ENCODE measurements around the gene EIF4EBP2.

EIF4EBP2 gene

GRCh38 chr10:70374775-70375614, 28.9 kb upstream of the EIF4EBP2 start:
- Histone ChIP-seq H3K23ac (ENCODE audit: low read length) (no peak overlapping the region), H3K9ac (ENCODE audit: low read length) (no peak overlapping the region), H2BK120ac (ENCODE audit: low read depth, low read length) (no peak overlapping the region), H4K5ac (ENCODE audit: low read length) (no peak overlapping the region), H3K18ac (ENCODE audit: low read length) (no peak overlapping the region), H3K4me3 (ENCODE audit: low read length) (no peak overlapping the region), H3K4ac (ENCODE audit: low read depth, low read length) (no peak overlapping the region), H3K79me1 (ENCODE audit: low read length) (no peaks in the 10 kb centered on the region), H3K4me2 (ENCODE audit: low read length) (no peak overlapping the region), H2AK5ac (ENCODE audit: low read length) (no peak overlapping the region), H3K79me2 (ENCODE audit: control insufficient read depth, insufficient read depth, low read length) (no peaks in the 10 kb centered on the region), H4K8ac (ENCODE audit: low read depth, low read length) (no peak overlapping the region), H3K4me1 (ENCODE audit: control insufficient read depth, low read depth, low read length) (peaks cover 7% of the 10 kb centered on the region), H3K27ac (ENCODE audit: low read depth, low read length) (no peak overlapping the region), H3K27me3 (ENCODE audit: insufficient read depth, low read length, poor library complexity) (no peaks in the 10 kb centered on the region), H2BK15ac (replicated peaks; ENCODE audit: low read depth) (no peak overlapping the region), H3K36me3 (ENCODE audit: control insufficient read depth, insufficient read depth, low read length) (no peaks in the 10 kb centered on the region), H2BK5ac (ENCODE audit: low read length) (no peak overlapping the region), H3K56ac (ENCODE audit: low read length) (no peak overlapping the region)
- DNase-seq = peak; percentile 79
- WGBS (ENCODE audit: extremely low coverage, insufficient coverage, low lambda C conversion rate) = no CpG with 5 or more reads among the region's 9 CpGs

DNA sequence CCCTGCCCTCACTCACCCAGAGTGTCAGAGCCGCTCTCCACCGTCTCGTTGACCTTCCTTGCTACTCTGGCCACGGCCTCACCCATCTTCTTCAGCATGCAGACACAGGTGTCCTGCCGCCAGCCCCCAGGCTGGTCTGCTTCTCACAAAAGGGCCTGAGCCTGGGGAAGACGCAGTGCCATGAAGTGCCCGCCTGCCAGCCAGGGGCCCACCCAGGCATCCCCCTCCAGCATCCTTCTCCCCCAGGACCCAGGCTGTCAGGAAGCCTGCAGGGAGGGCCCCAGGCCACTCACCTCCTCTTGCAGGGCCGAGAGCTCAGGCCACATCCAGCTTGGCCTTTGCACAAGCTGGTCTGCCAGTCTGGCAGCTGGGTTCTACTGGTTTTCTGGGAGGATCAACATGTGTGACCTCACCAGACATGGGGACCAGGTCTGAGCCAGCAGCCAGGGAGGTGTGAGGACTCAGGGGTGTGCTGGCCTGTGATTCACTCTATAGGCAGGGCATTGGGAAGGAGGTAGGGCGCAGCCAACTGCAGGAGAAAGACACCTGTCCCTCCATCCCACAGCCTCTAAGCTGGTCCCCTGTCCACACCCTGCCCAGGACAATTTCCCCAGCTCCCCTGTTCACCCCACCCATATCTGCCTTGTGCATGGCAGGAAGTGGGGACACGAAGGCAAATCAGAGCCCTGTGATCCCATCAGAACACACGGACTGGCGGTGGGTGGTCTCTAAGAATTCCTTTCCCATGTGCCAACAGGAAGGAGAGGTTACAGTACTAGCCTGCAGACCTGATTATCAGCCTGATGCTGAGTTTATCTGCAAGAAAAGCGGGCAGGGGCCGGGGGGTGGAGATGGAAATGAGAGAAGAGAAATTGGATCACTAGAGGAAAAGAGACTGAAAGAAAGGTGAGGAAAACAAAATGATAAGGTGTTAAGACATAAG, 27.2 kb upstream of the EIF4EBP2 start:
- H3K23ac ChIP-seq (ENCODE audit: low read length) = no peak overlapping the region
- no peak overlapping the region for H3K4ac ChIP-seq (ENCODE audit: low read depth, low read length)
- no peak overlapping the region for H4K8ac ChIP-seq (ENCODE audit: low read depth, low read length)
- no peak overlapping the region for H3K18ac ChIP-seq (ENCODE audit: low read length)
- H2BK5ac ChIP-seq (ENCODE audit: low read length) = no peak overlapping the region
- H3K79me1 ChIP-seq (ENCODE audit: low read length) = no peaks in the 10 kb centered on the region
- no peak overlapping the region for H2BK120ac ChIP-seq (ENCODE audit: low read depth, low read length)
- no peaks in the 10 kb centered on the region for H3K79me2 ChIP-seq (ENCODE audit: control insufficient read depth, insufficient read depth, low read length)
- H3K27ac ChIP-seq (ENCODE audit: low read depth, low read length) = no peak overlapping the region
- peak; percentile 86 for DNase-seq
- WGBS (ENCODE audit: extremely low coverage, insufficient coverage, low lambda C conversion rate) = no CpG with 5 or more reads among the region's 14 CpGs
- H3K4me3 ChIP-seq (ENCODE audit: low read length) = no peak overlapping the region
- H3K4me1 ChIP-seq (ENCODE audit: control insufficient read depth, low read depth, low read length) = peaks cover 7% of the 10 kb centered on the region
- H3K9ac ChIP-seq (ENCODE audit: low read length) = no peak overlapping the region
- no peak overlapping the region for H3K4me2 ChIP-seq (ENCODE audit: low read length)
- H3K27me3 ChIP-seq (ENCODE audit: insufficient read depth, low read length, poor library complexity) = peaks cover 1% of the 10 kb centered on the region
- H2BK15ac ChIP-seq (replicated peaks; ENCODE audit: low read depth) = no peak overlapping the region
- no peaks in the 10 kb centered on the region for H3K36me3 ChIP-seq (ENCODE audit: control insufficient read depth, insufficient read depth, low read length)
- H2AK5ac ChIP-seq (ENCODE audit: low read length) = no peak overlapping the region
- no peak overlapping the region for H4K5ac ChIP-seq (ENCODE audit: low read length)
- no peak overlapping the region for H3K56ac ChIP-seq (ENCODE audit: low read length)

- Histone ChIP-seq H2AK5ac (ENCODE audit: low read length) (no peak overlapping the region), H3K23ac (ENCODE audit: low read length) (no peak overlapping the region), H3K36me3 (ENCODE audit: control insufficient read depth, insufficient read depth, low read length) (no peaks in the 10 kb centered on the region), H3K56ac (ENCODE audit: low read length) (no peak overlapping the region), H2BK15ac (replicated peaks; ENCODE audit: low read depth) (no peak overlapping the region), H3K27me3 (ENCODE audit: insufficient read depth, low read length, poor library complexity) (peaks cover 1% of the 10 kb centered on the region), H3K4me2 (ENCODE audit: low read length) (no peak overlapping the region), H3K4me3 (ENCODE audit: low read length) (no peak overlapping the region), H3K9ac (ENCODE audit: low read length) (no peak overlapping the region), H3K18ac (ENCODE audit: low read length) (no peak overlapping the region), H3K4ac (ENCODE audit: low read depth, low read length) (no peak overlapping the region), H2BK5ac (ENCODE audit: low read length) (no peak overlapping the region), H3K79me2 (ENCODE audit: control insufficient read depth, insufficient read depth, low read length) (no peaks in the 10 kb centered on the region), H3K4me1 (ENCODE audit: control insufficient read depth, low read depth, low read length) (peaks cover 7% of the 10 kb centered on the region), H4K8ac (ENCODE audit: low read depth, low read length) (no peak overlapping the region), H4K5ac (ENCODE audit: low read length) (no peak overlapping the region), H2BK120ac (ENCODE audit: low read depth, low read length) (no peak overlapping the region), H3K79me1 (ENCODE audit: low read length) (no peaks in the 10 kb centered on the region), H3K27ac (ENCODE audit: low read depth, low read length) (no peak overlapping the region)
- WGBS (ENCODE audit: extremely low coverage, insufficient coverage, low lambda C conversion rate) = no CpG with 5 or more reads among the region's 6 CpGs
- DNase-seq = peak; percentile 46
Observed at GRCh38 chr10:70378122-70378521, 25.8 kb upstream of the EIF4EBP2 start.

- no CpG with 5 or more reads among the region's 14 CpGs for WGBS (ENCODE audit: extremely low coverage, insufficient coverage, low lambda C conversion rate)
- peak; percentile 69 for DNase-seq
- no peak overlapping the region for H2BK120ac ChIP-seq (ENCODE audit: low read depth, low read length)
Observed at GRCh38 chr10:70379581-70380176, 24.3 kb upstream of the EIF4EBP2 start.

DNA sequence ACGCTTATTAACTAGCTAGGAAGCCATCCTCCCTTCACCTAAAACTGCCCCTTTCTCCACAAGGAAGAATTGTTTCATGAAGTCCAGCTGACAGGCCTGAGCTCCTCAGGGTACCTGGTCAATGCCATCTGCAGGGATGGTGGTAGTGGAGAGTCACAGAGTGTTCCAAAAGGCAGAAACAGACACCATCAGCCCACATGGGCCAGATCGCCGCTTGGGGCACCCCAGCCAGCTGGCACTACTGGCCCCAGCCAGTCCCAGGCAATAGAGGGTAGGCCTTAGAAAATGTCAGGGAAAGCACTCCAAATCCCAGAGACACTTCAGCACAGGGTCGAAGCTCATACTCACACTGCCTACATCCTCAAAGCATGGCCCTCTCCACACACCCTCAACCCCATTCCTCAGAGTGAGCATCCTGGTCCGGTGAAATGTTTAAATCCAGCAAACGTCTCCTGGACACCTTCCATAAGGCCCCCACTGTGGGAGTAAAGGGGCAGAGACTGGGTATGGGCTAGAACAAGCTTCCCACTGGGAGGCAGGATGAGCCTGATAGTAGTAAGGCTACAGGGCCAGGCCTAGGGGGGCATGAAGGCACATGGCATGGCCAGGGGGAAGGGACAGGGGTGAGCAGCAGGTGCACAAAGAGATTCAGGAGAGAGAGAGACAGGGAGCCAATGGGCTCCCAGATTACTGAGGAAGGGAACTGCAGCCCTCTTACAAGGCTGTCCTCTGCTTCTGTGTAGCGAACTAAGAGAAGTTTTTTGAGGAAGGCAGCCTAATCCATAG, 23.4 kb upstream of the EIF4EBP2 start:
- Histone ChIP-seq H2BK15ac (replicated peaks; ENCODE audit: low read depth) (no peak overlapping the region), H3K79me2 (ENCODE audit: control insufficient read depth, insufficient read depth, low read length) (no peaks in the 10 kb centered on the region), H3K9ac (ENCODE audit: low read length) (no peak overlapping the region), H3K36me3 (ENCODE audit: control insufficient read depth, insufficient read depth, low read length) (no peaks in the 10 kb centered on the region), H3K4me3 (ENCODE audit: low read length) (no peak overlapping the region), H3K56ac (ENCODE audit: low read length) (no peak overlapping the region), H2BK5ac (ENCODE audit: low read length) (no peak overlapping the region), H3K27ac (ENCODE audit: low read depth, low read length) (no peak overlapping the region), H3K18ac (ENCODE audit: low read length) (no peak overlapping the region), H3K4me1 (ENCODE audit: control insufficient read depth, low read depth, low read length) (peaks cover 7% of the 10 kb centered on the region), H4K5ac (ENCODE audit: low read length) (no peak overlapping the region), H3K27me3 (ENCODE audit: insufficient read depth, low read length, poor library complexity) (peaks cover 1% of the 10 kb centered on the region), H3K79me1 (ENCODE audit: low read length) (no peaks in the 10 kb centered on the region), H3K4me2 (ENCODE audit: low read length) (no peak overlapping the region), H2AK5ac (ENCODE audit: low read length) (no peak overlapping the region), H4K8ac (ENCODE audit: low read depth, low read length) (no peak overlapping the region), H2BK120ac (ENCODE audit: low read depth, low read length) (no peak overlapping the region), H3K4ac (ENCODE audit: low read depth, low read length) (no peak overlapping the region), H3K23ac (ENCODE audit: low read length) (no peak overlapping the region)
- WGBS (ENCODE audit: extremely low coverage, insufficient coverage, low lambda C conversion rate) = no CpG with 5 or more reads among the region's 7 CpGs
- DNase-seq = no peak

More at GRCh38 chr10:70379581-70380176, 24.3 kb upstream of the EIF4EBP2 start:
- Histone ChIP-seq H3K56ac (ENCODE audit: low read length) (no peak overlapping the region), H3K27ac (ENCODE audit: low read depth, low read length) (no peak overlapping the region), H3K79me2 (ENCODE audit: control insufficient read depth, insufficient read depth, low read length) (no peaks in the 10 kb centered on the region), H2BK15ac (replicated peaks; ENCODE audit: low read depth) (no peak overlapping the region), H3K4me2 (ENCODE audit: low read length) (no peak overlapping the region), H3K4me3 (ENCODE audit: low read length) (no peak overlapping the region), H4K8ac (ENCODE audit: low read depth, low read length) (no peak overlapping the region), H3K23ac (ENCODE audit: low read length) (no peak overlapping the region), H3K4me1 (ENCODE audit: control insufficient read depth, low read depth, low read length) (peaks cover 7% of the 10 kb centered on the region), H3K18ac (ENCODE audit: low read length) (no peak overlapping the region), H3K4ac (ENCODE audit: low read depth, low read length) (no peak overlapping the region), H3K36me3 (ENCODE audit: control insufficient read depth, insufficient read depth, low read length) (no peaks in the 10 kb centered on the region), H3K27me3 (ENCODE audit: insufficient read depth, low read length, poor library complexity) (peaks cover 1% of the 10 kb centered on the region), H4K5ac (ENCODE audit: low read length) (no peak overlapping the region), H2AK5ac (ENCODE audit: low read length) (no peak overlapping the region), H3K79me1 (ENCODE audit: low read length) (no peaks in the 10 kb centered on the region), H3K9ac (ENCODE audit: low read length) (no peak overlapping the region), H2BK5ac (ENCODE audit: low read length) (no peak overlapping the region)

Measured in mesendoderm (in vitro differentiated cells).